Esophagus muscularis mucosa (tissue), 4 donors: Measurements from ENCODE around the gene CNNM4. TPM values are rescaled to one million over a fixed set of nuclear protein-coding genes. Genes with fewer than 3 reads are reported as not detected.

ENCODE experiments used
- DNase-seq: peaks from one replicate; pipeline ENCODE4 v3.0.0-alpha.2; 2017; ENCODE audit errors: extremely low spot score
- H3K27ac ChIP-seq, 4 donors: fragments of 200-600 bp; sonication (generic); replicated peaks in 1 of 4; 1 replicate in 3 of 4; 2 replicates in 1 of 4; pipeline ENCODE4 v1.5.1; 2016 to 2019; ENCODE audit warnings: mild to moderate bottlenecking in 1 of 4
- H3K27me3 ChIP-seq, 4 donors: fragments of 200-600 bp; sonication (generic); one replicate each; pipeline versions ENCODE4 v1.5.1 to v1.6.0; 2016 to 2019
- H3K36me3 ChIP-seq, 4 donors: fragments of 200-600 bp; sonication (generic); one replicate each; pipeline ENCODE4 v1.5.1; 2016 to 2019
- H3K4me1 ChIP-seq, 4 donors: fragments of 200-600 bp; sonication (generic); one replicate each; pipeline ENCODE4 v1.5.1; 2016 to 2019
- H3K4me3 ChIP-seq, 4 donors: fragments of 200-600 bp; sonication (generic); 1 replicate in 2 of 4; 2 replicates in 2 of 4; pipeline ENCODE4 v1.5.1; 2016 to 2019; ENCODE audit warnings: mild to moderate bottlenecking in 4 of 4, moderate library complexity in 1 of 4
- H3K9me3 ChIP-seq, 4 donors: fragments of 200-600 bp; sonication (generic); 1 replicate in 3 of 4; 2 replicates in 1 of 4; pipeline ENCODE4 v1.5.1; 2016 to 2019
- CTCF ChIP-seq, 3 experiments: fragments of 200-600 bp in 2 of 3; fragments of 450-650 bp in 1 of 3; sonication (generic) in 2 of 3; IDR thresholded peaks; one replicate each; pipeline ENCODE4 v1.5.1; 2017 to 2019; ENCODE audit warnings: antibody characterized with exemption in 3 of 3, mild to moderate bottlenecking in 2 of 3, moderate library complexity in 1 of 3
- EP300 ChIP-seq: sonication (generic); formaldehyde crosslinking; IDR thresholded peaks from one replicate; pipeline ENCODE4 v1.6.1; 2017; ENCODE audit warnings: antibody characterized with exemption
- POLR2A ChIP-seq: fragments of 450-650 bp; IDR thresholded peaks from one replicate; pipeline ENCODE4 v1.6.1; 2017; ENCODE audit warnings: antibody characterized with exemption, moderate library complexity, mild to moderate bottlenecking, low read depth
- POLR2AphosphoS5 ChIP-seq, 2 donors: sonication (generic); formaldehyde crosslinking; IDR thresholded peaks; one replicate each; pipeline ENCODE4 v1.6.1; 2017; ENCODE audit warnings: antibody characterized with exemption in 2 of 2
- WGBS: methylation state at CpG from one replicate; pipeline ENCODE4 v1.1.5; 2018; 5-methylcytosine and 5-hydroxymethylcytosine counted together
- intact Hi-C: fragments of 100-400 bp; cut with DNase I; formaldehyde crosslinking; loops from one replicate; pipeline ENCODE4 v1.15.1; 2023
- total RNA-seq, 4 donors: library from RNA; depleted of rRNA; stranded (reverse); fragments of >200 nt; gene quantifications; one replicate each; pipeline versions ENCODE4 v1.1.0 to v1.2.1, GENCODE V29; 2016

Gene CNNM4
- total RNA-seq, 4 donors from 2014 or later, result 3.3 to 7.5 (median 5.3) TPM

DNA sequence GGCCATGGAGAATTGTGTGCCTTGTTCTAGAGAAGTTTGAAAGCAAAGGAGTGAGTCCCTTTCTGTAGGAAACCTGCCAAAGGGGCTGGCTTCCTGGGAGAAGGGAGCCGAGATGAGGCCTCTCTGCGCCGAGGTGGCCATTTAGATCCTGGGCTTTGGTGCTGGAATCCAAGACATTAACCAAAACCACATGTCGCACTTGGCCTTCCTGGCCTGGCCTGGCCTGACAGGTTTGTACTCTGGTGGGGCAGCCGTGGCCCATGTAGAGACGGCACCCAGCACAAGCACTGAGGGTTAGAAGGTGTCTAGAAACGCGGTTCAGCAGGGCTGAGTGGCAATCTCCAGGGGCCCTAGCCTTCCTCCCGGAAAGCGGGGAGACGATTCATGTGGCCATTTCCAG, 62.5 kb downstream of the CNNM4 start:
- 57% methylated on average over 2 of the region's 11 CpGs for WGBS
- Histone ChIP-seq H3K4me1 (peaks cover 47 to 70% (median 68%) of the 10 kb centered on the region in 4 donors), H3K27ac (peak overlapping the region; percentile 48 to 64 (median 63)), H3K36me3 (peaks cover 14 to 55% (median 40%) of the 10 kb centered on the region in 4 donors), H3K9me3 (no peaks in the 10 kb centered on the region), H3K27me3 (no peaks in the 10 kb centered on the region), H3K4me3 (no peak overlapping the region)
- intact Hi-C loops, result no loop called here
- TF ChIP-seq POLR2AphosphoS5 (IDR thresholded peaks at IDR 0.05) (no peak), POLR2A (no peak), EP300 (no peak), CTCF (IDR thresholded peaks at IDR 0.05) (no peak)
- DNase-seq, result no peak

DNA sequence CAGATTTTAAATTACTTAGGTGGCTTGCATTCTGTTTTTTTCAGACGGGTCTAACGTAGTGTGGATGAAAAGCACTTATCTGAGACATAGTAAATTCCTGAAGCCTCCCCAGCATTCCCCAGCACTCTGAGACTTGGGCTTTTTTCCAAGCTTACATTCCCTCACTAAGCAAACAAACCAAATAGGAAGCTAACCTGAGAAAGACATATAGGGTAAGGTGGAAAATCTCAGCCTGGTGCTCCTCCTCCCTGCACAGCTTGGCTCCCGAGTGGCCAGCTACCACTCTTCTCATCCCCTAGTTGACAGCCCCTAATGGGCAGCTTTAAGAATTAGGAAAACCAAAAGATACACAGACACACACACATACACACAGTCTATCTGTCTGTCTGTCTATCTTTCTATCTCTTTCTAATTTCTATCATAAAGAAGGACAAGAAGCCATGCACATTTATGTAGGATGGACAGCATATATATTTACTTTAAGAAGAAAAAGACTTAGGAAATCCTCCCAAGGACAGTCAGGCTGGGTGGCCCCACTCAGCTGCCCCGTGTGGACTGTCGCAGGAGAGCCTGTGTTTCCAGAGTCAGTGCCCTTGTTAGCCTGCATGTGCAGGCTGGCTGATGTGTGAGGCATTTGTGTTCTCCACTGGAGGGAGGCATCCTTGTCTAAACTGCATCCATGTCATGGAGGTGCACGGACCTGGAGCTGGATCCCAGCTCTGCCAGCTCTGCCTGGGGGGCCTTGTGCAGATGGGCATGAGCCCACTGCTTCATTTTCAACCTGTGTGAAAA, 63.6 kb downstream of the CNNM4 start:
- Histone ChIP-seq H3K27me3 (no peaks in the 10 kb centered on the region), H3K36me3 (peaks cover 25 to 66% (median 51%) of the 10 kb centered on the region in 4 donors), H3K4me1 (peaks cover 37 to 59% (median 57%) of the 10 kb centered on the region in 4 donors), H3K27ac (peak overlapping the region; percentile 48 to 64 (median 63)), H3K4me3 (no peak overlapping the region), H3K9me3 (no peaks in the 10 kb centered on the region)
- DNase-seq, result no peak
- 51% methylated on average over 6 of the region's 6 CpGs for whole genome bisulfite sequencing
- intact Hi-C loops, result no loop called here
- TF ChIP-seq POLR2AphosphoS5 (IDR thresholded peaks at IDR 0.05) (no peak), EP300 (no peak), CTCF (IDR thresholded peaks at IDR 0.05) (no peak), POLR2A (no peak)

DNA sequence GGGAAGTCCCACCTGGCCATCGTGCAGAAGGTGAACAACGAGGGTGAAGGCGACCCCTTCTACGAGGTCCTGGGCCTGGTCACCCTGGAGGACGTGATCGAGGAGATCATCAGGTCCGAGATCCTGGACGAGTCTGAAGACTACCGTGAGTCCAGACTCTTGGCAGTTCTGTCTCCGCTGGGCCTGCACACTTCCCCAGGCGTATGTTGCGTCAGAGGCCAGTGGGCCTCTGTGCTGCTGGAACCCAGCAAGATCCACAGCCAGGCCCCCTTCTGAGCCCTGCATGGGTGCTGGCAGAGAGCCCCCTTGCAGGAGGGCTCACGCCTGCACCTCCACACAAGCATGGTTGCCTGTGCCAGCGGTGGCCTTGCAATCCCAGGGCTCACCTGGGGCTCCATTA, 64.4 kb downstream of the CNNM4 start:
- Histone ChIP-seq H3K4me3 (no peak overlapping the region), H3K36me3 (peaks cover 33 to 70% (median 58%) of the 10 kb centered on the region in 4 donors), H3K27ac (peak overlapping the region; percentile 48 to 64 (median 62)), H3K9me3 (no peaks in the 10 kb centered on the region), H3K27me3 (no peaks in the 10 kb centered on the region), H3K4me1 (peaks cover 29 to 51% (median 50%) of the 10 kb centered on the region in 4 donors)
- intact Hi-C loops, result no loop called here
- DNase-seq, result no peak
- WGBS, result 98% methylated on average over 6 of the region's 14 CpGs
- TF ChIP-seq EP300 (no peak), CTCF (IDR thresholded peaks at IDR 0.05) (no peak), POLR2A (no peak), POLR2AphosphoS5 (IDR thresholded peaks at IDR 0.05) (no peak)

GRCh38 chr2:96826546-96827278, 66.0 kb downstream of the CNNM4 start:
- 91% methylated on average over 13 of the region's 22 CpGs for WGBS
- Histone ChIP-seq H3K27me3 (no peaks in the 10 kb centered on the region), H3K36me3 (peaks cover 40 to 86% (median 74%) of the 10 kb centered on the region in 4 donors), H3K9me3 (no peaks in the 10 kb centered on the region), H3K4me3 (no peak overlapping the region), H3K27ac (no peak overlapping the region), H3K4me1 (peaks cover 19 to 39% (median 37%) of the 10 kb centered on the region in 4 donors)
- no peak for DNase-seq
- intact Hi-C loops, result no loop called here
- TF ChIP-seq POLR2AphosphoS5 (IDR thresholded peaks at IDR 0.05) (no peak), POLR2A (no peak), CTCF (IDR thresholded peaks at IDR 0.05) (no peak), EP300 (no peak)
